BE2C (cell line): ENCODE measurements around the gene HMGA1.

Experiments used
- DNase-seq: peaks from one replicate; pipeline ENCODE4 v3.0.0-alpha.2; 2020
- H3K27me3 ChIP-seq: fragments of 250-450 bp; sonication (Bioruptor Pico); 2 replicates; pipeline ENCODE4 v1.5.1; 2020; ENCODE audit warnings: mild to moderate bottlenecking
- H3K36me3 ChIP-seq: fragments of 250-450 bp; sonication (Bioruptor Pico); 2 replicates; pipeline ENCODE4 v1.5.1; 2020; ENCODE audit warnings: mild to moderate bottlenecking
- H3K4me1 ChIP-seq: fragments of 250-450 bp; sonication (Bioruptor Pico); 2 replicates; pipeline ENCODE4 v1.5.1; 2020
- H3K4me3 ChIP-seq: 2 replicates; pipeline ENCODE4 v1.5.1; 2011; ENCODE audit warnings: low read depth, low read length
- H3K9me3 ChIP-seq: fragments of 250-450 bp; sonication (Bioruptor Pico); 2 replicates; pipeline ENCODE4 v1.5.1; 2020
- TF ChIP-seq, protein P1 (sequence below): IDR thresholded peaks from 2 replicates; pipeline ENCODE4 v1.5.1; 2012; ENCODE audit warnings: mild to moderate bottlenecking, low read depth, low read length

The HMGA1 gene

DNA sequence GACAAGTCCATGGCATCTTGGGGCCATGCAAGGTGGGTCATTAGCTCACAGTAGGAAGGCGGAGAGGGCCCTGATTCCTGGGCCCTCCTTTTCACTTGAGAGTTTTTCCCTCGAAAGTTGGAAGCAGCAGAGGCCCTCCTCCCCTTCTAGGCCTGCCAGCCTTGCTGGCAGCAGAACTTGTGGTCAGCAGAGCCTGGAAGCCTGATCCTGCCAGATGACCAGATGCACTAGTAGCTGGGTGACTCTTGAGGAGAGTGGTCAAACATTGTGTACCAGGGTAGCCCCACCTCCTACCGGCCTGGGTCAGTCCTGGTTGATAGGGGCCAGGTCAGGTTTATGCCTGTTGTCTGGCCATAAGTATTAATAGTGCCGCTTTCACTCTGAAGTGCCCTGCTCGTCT lies 3.8 kb upstream of the HMGA1 start:
- TF ChIP-seq, protein P1, sequence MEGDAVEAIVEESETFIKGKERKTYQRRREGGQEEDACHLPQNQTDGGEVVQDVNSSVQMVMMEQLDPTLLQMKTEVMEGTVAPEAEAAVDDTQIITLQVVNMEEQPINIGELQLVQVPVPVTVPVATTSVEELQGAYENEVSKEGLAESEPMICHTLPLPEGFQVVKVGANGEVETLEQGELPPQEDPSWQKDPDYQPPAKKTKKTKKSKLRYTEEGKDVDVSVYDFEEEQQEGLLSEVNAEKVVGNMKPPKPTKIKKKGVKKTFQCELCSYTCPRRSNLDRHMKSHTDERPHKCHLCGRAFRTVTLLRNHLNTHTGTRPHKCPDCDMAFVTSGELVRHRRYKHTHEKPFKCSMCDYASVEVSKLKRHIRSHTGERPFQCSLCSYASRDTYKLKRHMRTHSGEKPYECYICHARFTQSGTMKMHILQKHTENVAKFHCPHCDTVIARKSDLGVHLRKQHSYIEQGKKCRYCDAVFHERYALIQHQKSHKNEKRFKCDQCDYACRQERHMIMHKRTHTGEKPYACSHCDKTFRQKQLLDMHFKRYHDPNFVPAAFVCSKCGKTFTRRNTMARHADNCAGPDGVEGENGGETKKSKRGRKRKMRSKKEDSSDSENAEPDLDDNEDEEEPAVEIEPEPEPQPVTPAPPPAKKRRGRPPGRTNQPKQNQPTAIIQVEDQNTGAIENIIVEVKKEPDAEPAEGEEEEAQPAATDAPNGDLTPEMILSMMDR = no peak
- no peak for DNase-seq
- Histone ChIP-seq H3K4me1 (no peaks in the 10 kb centered on the region), H3K4me3 (no peak overlapping the region), H3K36me3 (no peaks in the 10 kb centered on the region; the same call in 1 of the 2 replicates), H3K27me3 (no peaks in the 10 kb centered on the region), H3K9me3 (no peaks in the 10 kb centered on the region)

DNA sequence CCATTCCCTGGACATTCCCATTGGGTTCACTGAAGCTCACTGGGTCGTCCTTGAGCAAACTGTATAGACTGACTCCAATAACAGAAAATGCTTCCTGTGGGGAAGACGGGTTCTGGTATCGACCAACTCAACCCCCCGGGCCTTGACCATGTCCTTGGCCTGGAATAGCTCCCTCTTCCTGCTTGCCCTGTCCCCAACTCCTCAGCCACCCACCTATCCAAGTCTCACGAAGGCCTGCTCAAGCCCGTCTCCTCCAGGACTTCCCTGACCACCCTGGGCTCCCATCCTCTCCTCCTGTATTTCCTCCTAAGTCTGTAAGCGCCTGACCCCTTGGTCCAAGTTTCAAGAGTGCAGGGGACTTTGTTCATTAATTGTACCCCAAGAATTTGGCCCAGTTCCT lies 2.8 kb upstream of the HMGA1 start:
- TF ChIP-seq, protein P1 = no peak
- H3K4me1 ChIP-seq = no peaks in the 10 kb centered on the region
- no peak for DNase-seq
- H3K36me3 ChIP-seq = no peaks in the 10 kb centered on the region; the same call in 1 of the 2 replicates
- H3K4me3 ChIP-seq = no peak overlapping the region
- H3K27me3 ChIP-seq = no peaks in the 10 kb centered on the region
- H3K9me3 ChIP-seq = no peaks in the 10 kb centered on the region

DNA sequence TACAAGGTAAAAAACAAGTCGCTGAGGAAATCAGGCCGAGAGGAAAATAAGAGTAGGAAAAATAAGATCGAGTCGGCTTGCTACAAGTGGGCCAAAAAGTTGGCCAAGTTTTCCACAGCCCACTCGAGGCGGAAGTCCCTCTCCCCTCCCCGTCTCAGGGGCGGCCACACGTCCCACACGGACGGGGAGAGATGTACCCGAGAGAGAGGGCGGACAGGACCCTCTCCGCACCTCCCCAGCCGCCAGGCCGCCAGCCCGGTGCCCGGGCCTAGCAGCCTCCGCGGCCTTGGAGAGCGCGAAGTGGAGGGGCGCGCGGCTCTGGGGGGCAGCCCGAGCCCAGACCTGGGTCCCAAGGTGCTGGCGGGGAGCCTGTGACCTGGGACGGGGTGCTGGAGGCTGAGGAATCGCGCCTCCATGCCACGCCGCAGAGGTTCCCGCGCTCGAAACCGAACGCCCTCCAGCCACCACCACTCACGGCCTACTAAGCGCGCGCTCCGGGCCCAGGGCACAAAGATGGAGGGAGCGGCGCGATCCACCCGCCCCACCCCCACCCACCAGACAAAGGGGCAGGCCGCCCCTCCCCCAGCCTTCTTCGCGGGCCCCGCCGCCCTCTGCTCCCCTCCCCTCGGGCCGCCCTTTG lies 1.9 kb upstream of the HMGA1 start:
- no peak for DNase-seq
- Histone ChIP-seq H3K4me1 (no peaks in the 10 kb centered on the region), H3K4me3 (no peak overlapping the region), H3K9me3 (no peaks in the 10 kb centered on the region), H3K36me3 (no peaks in the 10 kb centered on the region; the same call in 1 of the 2 replicates), H3K27me3 (no peaks in the 10 kb centered on the region)
- TF ChIP-seq, protein P1 = no peak

DNA sequence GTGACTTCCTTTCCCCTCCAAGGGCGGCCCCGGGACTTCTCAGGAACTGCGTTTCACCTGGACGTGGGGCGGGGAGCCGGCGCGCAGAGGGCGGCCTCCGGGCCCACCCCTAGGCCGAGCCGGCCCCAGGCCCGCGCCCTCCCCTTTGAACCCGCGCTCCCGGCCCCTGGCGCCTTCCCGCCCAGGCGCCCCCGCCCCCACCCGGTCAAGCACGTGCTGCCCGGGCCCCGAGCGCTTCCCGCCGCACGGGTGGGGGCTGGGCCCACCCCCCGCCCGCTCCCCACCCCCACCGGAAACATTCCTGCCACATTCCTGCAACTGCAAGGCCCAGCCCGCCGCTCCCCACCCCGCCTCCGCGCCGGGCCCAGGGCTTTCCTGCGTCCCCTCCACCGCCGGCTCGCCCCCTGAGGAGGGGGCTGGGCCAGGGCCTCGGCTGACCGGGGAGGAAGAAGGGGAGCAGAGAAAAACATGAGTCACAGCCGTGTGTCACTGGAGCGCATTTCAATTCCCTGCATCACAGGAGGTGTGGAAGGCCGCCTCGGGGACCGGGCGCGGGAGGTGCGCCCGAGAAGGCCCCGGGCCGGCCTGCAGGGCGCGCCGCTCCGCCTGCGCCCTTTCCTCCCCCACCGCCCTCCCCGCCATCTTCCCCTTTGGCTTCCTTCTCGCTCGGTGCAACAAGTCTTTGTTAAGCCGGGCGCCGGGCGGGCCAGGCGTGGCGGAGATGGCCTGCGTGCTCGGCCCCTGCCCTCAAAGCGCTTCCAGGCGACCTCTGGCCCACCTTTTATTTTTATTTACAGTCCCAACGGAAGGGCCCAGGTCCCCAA lies 1.2 kb upstream of the HMGA1 start:
- TF ChIP-seq, protein P1 = no peak
- Histone ChIP-seq H3K9me3 (no peaks in the 10 kb centered on the region), H3K27me3 (no peaks in the 10 kb centered on the region), H3K4me3 (no peak overlapping the region), H3K4me1 (no peaks in the 10 kb centered on the region), H3K36me3 (peaks cover 4% of the 10 kb centered on the region)
- no peak for DNase-seq

DNA sequence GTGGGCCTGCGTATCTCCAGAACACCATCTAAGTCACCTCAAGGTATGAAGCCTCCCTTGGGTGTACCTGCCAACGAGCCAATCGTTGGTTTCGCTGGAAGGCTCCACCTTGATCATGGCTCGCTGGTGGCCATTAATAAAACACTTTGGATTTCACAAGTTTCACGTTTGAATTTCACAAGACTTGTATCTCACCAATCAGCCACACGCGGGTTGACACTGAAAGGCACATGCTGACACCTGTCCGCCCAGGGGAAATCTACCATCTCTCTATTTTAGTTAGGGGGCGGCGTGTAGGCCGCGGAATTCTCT lies 586 bp upstream of the HMGA1 start:
- DNase-seq = no peak
- TF ChIP-seq, protein P1 = no peak
- Histone ChIP-seq H3K9me3 (no peaks in the 10 kb centered on the region), H3K27me3 (no peaks in the 10 kb centered on the region), H3K4me1 (no peaks in the 10 kb centered on the region), H3K4me3 (no peak overlapping the region), H3K36me3 (peaks cover 10% of the 10 kb centered on the region)

DNA sequence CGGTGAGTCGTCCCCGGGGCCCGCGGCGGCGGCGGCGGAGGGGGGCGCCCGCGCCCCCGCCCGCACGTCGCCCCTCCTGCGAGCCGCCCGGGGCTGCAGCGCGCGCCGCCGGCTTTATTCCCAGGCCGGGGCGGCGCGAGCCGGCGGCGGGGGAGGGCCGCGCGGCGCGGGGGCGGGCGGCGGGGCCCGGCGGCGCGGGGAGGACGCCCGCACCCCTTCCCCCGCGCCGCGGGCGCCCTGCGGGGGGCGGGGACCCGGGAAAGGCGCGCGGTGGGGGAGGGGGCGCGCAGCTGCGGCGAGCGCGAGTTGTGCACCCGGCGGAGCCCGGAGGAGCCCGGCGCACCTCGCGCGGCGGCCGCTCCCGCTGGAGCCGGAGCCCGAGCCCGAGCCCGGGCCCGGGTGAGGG lies 646 bp downstream of the HMGA1 start:
- peak overlapping the region; percentile 87 for H3K4me3 ChIP-seq
- H3K9me3 ChIP-seq = no peaks in the 10 kb centered on the region
- peak; percentile 60 for DNase-seq
- TF ChIP-seq, protein P1 = no peak
- peaks cover 22% of the 10 kb centered on the region for H3K36me3 ChIP-seq
- H3K4me1 ChIP-seq = no peaks in the 10 kb centered on the region
- H3K27me3 ChIP-seq = no peaks in the 10 kb centered on the region
